ENCODE data around the gene CES4A.
"Not testable (repeated sequence)": the region's sequence is repeated elsewhere in the genome, so short reads cannot be mapped to it uniquely, and the experiment has no call there.

Gene CES4A

GRCh38 chr16:66988197-66988788 is at the start of gene CES4A:
Gene CES4A (plus strand): TSS chr16:66988589. CDS start chr16:66988773, 184 bp downstream.
- no peak for DNase-seq

GRCh38 chr16:66939366-66939765 is 49.0 kb upstream of the CES4A start:
- DNase-seq = no peak

- DNase-seq = no peak
These were observed 48.2 kb upstream of the CES4A start for GRCh38 chr16:66940236-66940635.

- DNase-seq = no peak
These were observed 45.4 kb upstream of the CES4A start for GRCh38 chr16:66942981-66943380.

- DNase-seq = no peak
These were observed 44.8 kb upstream of the CES4A start for GRCh38 chr16:66943426-66944053.

- DNase-seq = no peak
These were observed 44.3 kb upstream of the CES4A start for GRCh38 chr16:66944054-66944441.

GRCh38 chr16:66944971-66945370 is 43.4 kb upstream of the CES4A start:
- DNase-seq = not testable (repeated sequence)

- DNase-seq = no peak
These were observed 42.5 kb upstream of the CES4A start for GRCh38 chr16:66945939-66946338.

- DNase-seq = no peak
These were observed 41.8 kb upstream of the CES4A start for GRCh38 chr16:66946541-66946940.

GRCh38 chr16:66946974-66947301 is 41.5 kb upstream of the CES4A start:
- DNase-seq = no peak

- DNase-seq = peak; percentile 85
These were observed 40.9 kb upstream of the CES4A start for GRCh38 chr16:66947302-66948065.

- no peak for DNase-seq
These were observed 40.1 kb upstream of the CES4A start for GRCh38 chr16:66948134-66948836.

GRCh38 chr16:66948837-66949225 is 39.6 kb upstream of the CES4A start:
- DNase-seq = no peak

GRCh38 chr16:66949472-66949871 is 38.9 kb upstream of the CES4A start:
- no peak for DNase-seq

- no peak for DNase-seq
These were observed 38.0 kb upstream of the CES4A start for GRCh38 chr16:66950437-66950836.

- DNase-seq = no peak
These were observed 37.2 kb upstream of the CES4A start for GRCh38 chr16:66950971-66951790.

GRCh38 chr16:66952430-66953110 is 35.8 kb upstream of the CES4A start:
- no peak for DNase-seq

- DNase-seq = no peak
These were observed 34.8 kb upstream of the CES4A start for GRCh38 chr16:66953462-66954096.

GRCh38 chr16:66954097-66954659 is 34.2 kb upstream of the CES4A start:
- DNase-seq = peak; percentile 84

- DNase-seq = not testable (repeated sequence)
These were observed 32.8 kb upstream of the CES4A start for GRCh38 chr16:66955363-66956153.

- DNase-seq = not testable (repeated sequence)
These were observed 32.3 kb upstream of the CES4A start for GRCh38 chr16:66956154-66956457.
